ENCODE results near the gene AXIN1. TPM values are rescaled to one million over a fixed set of nuclear protein-coding genes. Genes with fewer than 3 reads are reported as not detected.

Gene AXIN1
- total and polyA plus RNA-seq, 9 of the 15 experiments (the other 6 are each of a cell fraction or from before 2014, with no cell fraction given): 0.42 to 58.0 (median 25.9) TPM

DNA sequence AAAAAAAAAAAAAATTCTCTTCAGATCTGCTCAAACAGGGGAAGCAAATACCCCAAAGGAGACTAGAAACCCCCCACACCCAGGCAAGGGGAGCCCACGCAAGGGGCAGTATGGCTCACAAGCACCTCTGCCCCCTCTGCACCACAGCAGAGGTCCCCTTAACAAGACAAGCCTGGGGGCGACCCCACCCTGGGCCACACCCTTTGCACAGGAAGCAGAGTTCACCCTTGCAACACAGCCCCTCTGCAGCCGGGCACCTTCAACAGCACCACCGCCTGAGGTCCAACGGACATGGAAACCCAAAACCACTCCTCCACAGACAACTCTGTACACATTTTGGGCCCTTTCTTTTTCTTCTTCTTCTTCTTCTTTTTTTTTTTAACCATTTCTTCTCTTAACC, 12.8 kb downstream of the AXIN1 start:
- ChIA-PET CTCF (ENCODE audit: low intra/inter-chr PET ratio) (no interaction called here), POLR2A (interaction anchor here (1.2 kb wide), 2 partner anchors 10 to 15 kb away, joined by 3 to 4 read pairs; no protein-coding TSS in a partner anchor)
- in situ Hi-C loops (cut with MboI) (no loop called here), intact Hi-C loops (cut with micrococcal nuclease) (no loop called here)
- FAIRE-seq (peak; percentile 35), ATAC-seq (peak; percentile 59), DNase-seq (ENCODE audit: extremely low read depth in 1 of 4, low spot score in 3 of 4) (no peak)
- Histone ChIP-seq H2AFZ (ENCODE audit: low read depth, low read length) (no peak overlapping the region), H3K4me1 (replicated peaks in 1 of 2; ENCODE audit: control insufficient read depth in 2 of 2, insufficient read depth in 2 of 2, low read length in 2 of 2) (peaks cover 33 to 50% of the 10 kb centered on the region in 2 experiments), H4K20me1 (replicated peaks; ENCODE audit: control insufficient read depth, insufficient read depth, low read length) (peaks cover 22% of the 10 kb centered on the region), H3K27ac (ENCODE audit: extremely low read depth, low read depth, low read length) (peak overlapping the region; percentile 66; the same call in 1 of the 3 replicates), H3K4me2 (ENCODE audit: insufficient read depth, low read length) (peak overlapping the region; percentile 25; the same call in 1 of the 2 replicates), H3K9me3 (replicated peaks; ENCODE audit: control insufficient read depth, insufficient read depth, low read depth, low read length) (0 out of 2 replicates have a peak, but pooled peaks cover 1% of the 10 kb centered on the region), H3K9me1 (ENCODE audit: control insufficient read depth, insufficient read depth, low read length) (peaks cover 5% of the 10 kb centered on the region), H3K9ac (ENCODE audit: insufficient read depth in 1 of 2, low read depth in 2 of 2, low read length in 2 of 2) (peak overlapping the region in 1 of 2 experiments; percentile 85; a peak in 1 of 4 replicates), H3K79me2 (ENCODE audit: control insufficient read depth, insufficient read depth, low read length) (peaks cover 96% of the 10 kb centered on the region), H3K4me3 (no peak overlapping the region), H3K36me3 (ENCODE audit: control insufficient read depth, insufficient read depth, low read length) (peaks cover 34% of the 10 kb centered on the region), H3K27me3 (ENCODE audit: control insufficient read depth in 2 of 2, insufficient read depth in 2 of 2, low read length in 2 of 2) (no peaks in the 10 kb centered on the region)
- BruUV-seq (replicated peaks): no TSS peak
- 25% methylated on average over 5 of the region's 5 CpGs for WGBS (ENCODE audit: insufficient coverage, low coverage, missing lambda C conversion rate)
- TF ChIP-seq ZBTB7A (IDR thresholded peaks at IDR 0.05; ENCODE audit: borderline replicate concordance, control insufficient read depth, low read depth, low read length) (peak; percentile 64; the same call in 1 of the 2 replicates), CEBPB (tag; IDR thresholded peaks at IDR 0.05) (no peak)

- H3K4me3 ChIP-seq: no peak overlapping the region
- no peak overlapping the region for H3K4me2 ChIP-seq (ENCODE audit: insufficient read depth, low read length)
- peaks cover 5% of the 10 kb centered on the region for H3K9me1 ChIP-seq (ENCODE audit: control insufficient read depth, insufficient read depth, low read length)
- WGBS (ENCODE audit: insufficient coverage, low coverage, missing lambda C conversion rate): 78% methylated on average over 18 of the region's 21 CpGs
- intact Hi-C loops (cut with micrococcal nuclease): no loop called here
- DNase-seq (ENCODE audit: extremely low read depth in 1 of 4, low spot score in 3 of 4): no peak
- no peak for ATAC-seq
- POLR2A ChIA-PET: interaction anchor here (0.5 to 3.0 kb wide), 8 partner anchors 8 to 103 kb away, joined by 3 to 22 read pairs (median 4); no protein-coding TSS in a partner anchor
- peaks cover 36 to 52% of the 10 kb centered on the region in 2 experiments for H3K4me1 ChIP-seq (replicated peaks in 1 of 2; ENCODE audit: control insufficient read depth in 2 of 2, insufficient read depth in 2 of 2, low read length in 2 of 2)
- in situ Hi-C loops (cut with MboI): no loop called here
- BruUV-seq (replicated peaks): no TSS peak
- H3K27ac ChIP-seq (ENCODE audit: extremely low read depth, low read depth, low read length): peak overlapping the region; percentile 3; the same call in 2 of the 3 replicates
- peak overlapping the region in 1 of 2 experiments; percentile 79; a peak in 2 of 4 replicates for H3K9ac ChIP-seq (ENCODE audit: insufficient read depth in 1 of 2, low read depth in 2 of 2, low read length in 2 of 2)
- CTCF ChIA-PET (ENCODE audit: low intra/inter-chr PET ratio): no interaction called here
- 0 out of 2 replicates have a peak, but pooled peaks cover 1% of the 10 kb centered on the region for H3K9me3 ChIP-seq (replicated peaks; ENCODE audit: control insufficient read depth, insufficient read depth, low read depth, low read length)
- peaks cover 19% of the 10 kb centered on the region; the same call in 2 of the 3 replicates for H3K36me3 ChIP-seq (ENCODE audit: control insufficient read depth, insufficient read depth, low read length)
- peaks cover 97% of the 10 kb centered on the region for H3K79me2 ChIP-seq (ENCODE audit: control insufficient read depth, insufficient read depth, low read length)
- peaks cover 35% of the 10 kb centered on the region for H4K20me1 ChIP-seq (replicated peaks; ENCODE audit: control insufficient read depth, insufficient read depth, low read length)
- FAIRE-seq: no peak
- no peak overlapping the region for H2AFZ ChIP-seq (ENCODE audit: low read depth, low read length)
- no peaks in the 10 kb centered on the region for H3K27me3 ChIP-seq (ENCODE audit: control insufficient read depth in 2 of 2, insufficient read depth in 2 of 2, low read length in 2 of 2)
- TF ChIP-seq POLR3G (IDR thresholded peaks at IDR 0.05; ENCODE audit: extremely low read depth, insufficient read length, insufficient replicate concordance) (no peak), ZNF274 (IDR thresholded peaks at IDR 0.05; ENCODE audit: borderline replicate concordance, low read depth, low read length) (no peak), FOXK1 (CRISPR knock-in tag; IDR thresholded peaks at IDR 0.05; ENCODE audit: borderline replicate concordance) (no peak), MXI1 (IDR thresholded peaks at IDR 0.05; ENCODE audit: low read depth, low read length) (no peak), ZNF644 (tag; IDR thresholded peaks at IDR 0.05; ENCODE audit: low read depth) (no peak), MCM7 (IDR thresholded peaks at IDR 0.05) (no peak), FOSL1 (tag; conservative IDR thresholded peaks at IDR 0.05) (no peak), ETV6 (IDR thresholded peaks at IDR 0.05; ENCODE audit: borderline replicate concordance in 1 of 2, low read depth in 2 of 2, low read length in 1 of 2) (no peak), ETV6 (CRISPR knock-in tag; IDR thresholded peaks at IDR 0.05; ENCODE audit: borderline replicate concordance) (no peak), RBBP5 (IDR thresholded peaks at IDR 0.05; ENCODE audit: borderline replicate concordance, insufficient read depth, low read length, poor library complexity, severe bottlenecking) (no peak), TCF7 (IDR thresholded peaks at IDR 0.05; ENCODE audit: borderline replicate concordance) (no peak), ZNF280B (CRISPR knock-in tag; IDR thresholded peaks at IDR 0.05) (no peak)
Measured at GRCh38 chr16:337975-338575, 14.4 kb downstream of the AXIN1 start.

All from K562 (cell line).